Peyer's patch (tissue), 4 donors: Measurements from ENCODE around the gene UNC119. TPM values are rescaled to one million over a fixed set of nuclear protein-coding genes. Genes with fewer than 3 reads are reported as not detected.
"Not testable (repeated sequence)": the region's sequence is repeated elsewhere in the genome, so short reads cannot be mapped to it uniquely, and the experiment has no call there.

Experiments used
- DNase-seq, 3 donors: peaks; one replicate each; pipeline ENCODE4 v3.0.0-alpha.2; 2017 to 2019
- H3K27ac ChIP-seq, 4 donors: fragments of 200-600 bp; sonication (generic); one replicate each; pipeline ENCODE4 v1.5.1; 2016 to 2019
- H3K27me3 ChIP-seq, 2 donors: fragments of 200-600 bp; sonication (generic); one replicate each; pipeline ENCODE4 v1.5.1; 2019
- H3K36me3 ChIP-seq, 3 donors: fragments of 200-600 bp; sonication (generic); one replicate each; pipeline ENCODE4 v1.5.1; 2016 to 2019
- H3K4me1 ChIP-seq, 4 donors: fragments of 200-600 bp; sonication (generic); one replicate each; pipeline ENCODE4 v1.5.1; 2016 to 2019
- H3K4me3 ChIP-seq, 4 donors: fragments of 200-600 bp; sonication (generic); 1 replicate in 3 of 4; 2 replicates in 1 of 4; pipeline ENCODE4 v1.5.1; 2016 to 2019; ENCODE audit warnings: mild to moderate bottlenecking in 1 of 4
- H3K9me3 ChIP-seq, 4 donors: fragments of 200-600 bp; sonication (generic); one replicate each; pipeline ENCODE4 v1.5.1; 2016 to 2019; ENCODE audit warnings: mild to moderate bottlenecking in 1 of 4
- POLR2A ChIP-seq, 2 donors: fragments of 450-650 bp; IDR thresholded peaks; one replicate each; pipeline ENCODE4 v1.5.1; 2017; ENCODE audit warnings: antibody characterized with exemption in 2 of 2, mild to moderate bottlenecking in 2 of 2, moderate library complexity in 2 of 2
- total RNA-seq, 4 donors: library from RNA; depleted of rRNA; stranded (reverse); fragments of >200 nt; gene quantifications; one replicate each; pipeline ENCODE4 v1.1.0, GENCODE V29; 2016
- TF ChIP-seq, protein P1 (sequence below), 6 experiments: fragments of 450-650 bp in 4 of 6; fragments of 200-600 bp in 2 of 6; sonication (generic) in 1 of 6; IDR thresholded peaks; one replicate each; pipeline ENCODE4 v1.5.1; 2017 to 2019; ENCODE audit warnings: antibody characterized with exemption in 6 of 6, mild to moderate bottlenecking in 3 of 6, moderate library complexity in 1 of 6

UNC119 gene
- total RNA-seq, 4 donors from 2014 or later = 22.6 to 39.2 (median 31.4) TPM

DNA sequence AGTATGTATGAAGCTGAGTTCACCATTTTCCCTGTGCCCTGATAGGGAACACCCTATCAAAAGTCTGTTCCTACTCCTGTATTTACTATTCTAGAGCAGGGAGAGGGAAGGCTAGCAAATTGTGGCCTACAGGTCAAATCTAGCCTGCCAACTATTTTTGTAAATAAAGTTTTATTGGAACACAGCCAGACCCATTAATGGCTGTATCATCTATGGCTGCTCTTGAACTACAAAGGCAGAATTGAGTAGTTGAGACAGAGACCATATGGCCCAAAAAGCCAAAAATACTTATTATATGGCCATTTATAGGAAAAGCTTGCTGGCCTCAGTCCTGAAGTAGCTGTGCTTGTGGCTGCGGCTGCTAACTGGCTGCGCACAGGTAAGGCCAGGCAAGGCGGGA is 28.5 kb upstream of the UNC119 start:
- peaks cover 0 to 51% (median 0%) of the 10 kb centered on the region in 3 donors for H3K36me3 ChIP-seq
- no peak overlapping the region for H3K27ac ChIP-seq
- no peaks in the 10 kb centered on the region for H3K9me3 ChIP-seq
- H3K4me1 ChIP-seq = peaks cover 0 to 5% (median 2%) of the 10 kb centered on the region in 4 donors
- TF ChIP-seq POLR2A (IDR thresholded peaks at IDR 0.05) = no peak
- TF ChIP-seq, protein P1, sequence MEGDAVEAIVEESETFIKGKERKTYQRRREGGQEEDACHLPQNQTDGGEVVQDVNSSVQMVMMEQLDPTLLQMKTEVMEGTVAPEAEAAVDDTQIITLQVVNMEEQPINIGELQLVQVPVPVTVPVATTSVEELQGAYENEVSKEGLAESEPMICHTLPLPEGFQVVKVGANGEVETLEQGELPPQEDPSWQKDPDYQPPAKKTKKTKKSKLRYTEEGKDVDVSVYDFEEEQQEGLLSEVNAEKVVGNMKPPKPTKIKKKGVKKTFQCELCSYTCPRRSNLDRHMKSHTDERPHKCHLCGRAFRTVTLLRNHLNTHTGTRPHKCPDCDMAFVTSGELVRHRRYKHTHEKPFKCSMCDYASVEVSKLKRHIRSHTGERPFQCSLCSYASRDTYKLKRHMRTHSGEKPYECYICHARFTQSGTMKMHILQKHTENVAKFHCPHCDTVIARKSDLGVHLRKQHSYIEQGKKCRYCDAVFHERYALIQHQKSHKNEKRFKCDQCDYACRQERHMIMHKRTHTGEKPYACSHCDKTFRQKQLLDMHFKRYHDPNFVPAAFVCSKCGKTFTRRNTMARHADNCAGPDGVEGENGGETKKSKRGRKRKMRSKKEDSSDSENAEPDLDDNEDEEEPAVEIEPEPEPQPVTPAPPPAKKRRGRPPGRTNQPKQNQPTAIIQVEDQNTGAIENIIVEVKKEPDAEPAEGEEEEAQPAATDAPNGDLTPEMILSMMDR (IDR thresholded peaks at IDR 0.05) = no peak
- H3K27me3 ChIP-seq = no peaks in the 10 kb centered on the region
- no peak overlapping the region for H3K4me3 ChIP-seq
- DNase-seq = no peak

DNA sequence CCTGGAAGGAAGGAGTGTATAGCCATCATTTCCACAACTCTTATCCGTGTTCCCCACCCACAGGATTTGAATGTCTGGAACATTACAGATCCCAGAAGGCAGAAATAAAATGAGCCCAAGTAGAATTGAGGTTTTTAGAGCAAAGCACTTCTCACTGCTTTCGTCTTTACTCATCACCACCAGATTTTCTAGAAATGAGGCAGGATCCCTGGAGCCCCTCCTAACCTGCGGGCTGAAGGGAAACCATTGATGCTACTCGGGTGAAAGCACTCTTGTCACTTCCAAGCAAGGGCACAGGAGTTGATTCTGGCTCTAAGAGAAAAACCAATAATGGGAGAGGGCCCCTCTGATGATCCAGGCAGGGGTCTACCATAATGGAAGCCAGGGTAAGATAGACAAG is 27.1 kb upstream of the UNC119 start:
- Histone ChIP-seq H3K9me3 (no peaks in the 10 kb centered on the region), H3K27ac (no peak overlapping the region), H3K36me3 (peaks cover 0 to 38% (median 0%) of the 10 kb centered on the region in 3 donors), H3K4me1 (peaks cover 0 to 16% (median 2%) of the 10 kb centered on the region in 4 donors), H3K4me3 (no peak overlapping the region), H3K27me3 (no peaks in the 10 kb centered on the region)
- DNase-seq = peak in 1 of 3 donors; percentile 11
- TF ChIP-seq, protein P1 (IDR thresholded peaks at IDR 0.05) = no peak
- TF ChIP-seq POLR2A (IDR thresholded peaks at IDR 0.05) = no peak

DNA sequence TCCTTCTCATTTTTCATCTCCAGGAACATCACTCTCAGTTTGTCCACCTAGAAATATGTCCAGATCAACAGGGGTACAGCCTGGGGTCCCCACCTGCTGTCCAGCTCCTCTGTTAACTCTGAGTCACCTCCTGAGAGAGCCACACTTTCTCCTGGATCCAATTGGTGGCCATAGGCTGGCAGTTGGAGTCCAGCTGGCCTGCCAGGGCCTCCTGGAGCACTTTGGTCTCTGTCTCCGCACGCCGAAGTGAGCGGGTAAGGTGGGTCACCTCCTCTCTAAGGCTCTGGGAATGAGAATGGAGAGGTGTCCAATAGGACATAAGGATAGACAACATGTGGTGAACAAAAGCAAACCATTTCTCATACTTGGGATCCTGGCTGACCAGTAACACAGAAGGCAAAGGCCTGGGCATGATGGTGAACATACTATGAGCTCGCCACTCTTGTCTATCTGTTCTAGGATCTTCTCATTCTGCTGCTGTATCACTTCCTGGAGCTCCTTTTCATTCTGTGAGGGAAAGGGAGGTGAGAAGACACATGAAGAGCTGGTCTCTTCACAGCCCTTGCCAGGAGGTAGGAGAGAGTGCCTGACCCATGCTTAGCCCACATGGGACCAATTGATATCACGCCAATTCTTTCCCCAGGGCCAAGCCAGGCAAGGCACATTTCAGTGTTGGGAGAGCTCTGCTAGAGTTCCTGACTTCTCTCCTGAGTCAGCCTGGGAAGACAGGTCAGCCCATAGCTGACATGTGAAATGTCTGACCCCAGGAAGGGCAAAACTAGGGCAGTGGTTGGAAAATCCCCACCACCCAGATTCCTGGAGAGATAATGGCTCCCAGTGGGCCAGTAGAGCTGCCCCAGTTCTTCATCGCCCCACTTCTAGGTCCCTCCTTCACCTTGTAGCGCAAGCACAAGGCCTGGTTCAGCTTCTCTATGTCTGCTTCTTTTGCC is 26.1 kb upstream of the UNC119 start:
- Histone ChIP-seq H3K9me3 (no peaks in the 10 kb centered on the region), H3K4me1 (peaks cover 0 to 18% (median 2%) of the 10 kb centered on the region in 4 donors), H3K4me3 (no peak overlapping the region), H3K27me3 (no peaks in the 10 kb centered on the region), H3K36me3 (peaks cover 0 to 30% (median 0%) of the 10 kb centered on the region in 3 donors), H3K27ac (no peak overlapping the region)
- no peak for TF ChIP-seq POLR2A (IDR thresholded peaks at IDR 0.05)
- TF ChIP-seq, protein P1 (IDR thresholded peaks at IDR 0.05) = no peak
- peak in 1 of 3 donors; percentile 40 for DNase-seq

DNA sequence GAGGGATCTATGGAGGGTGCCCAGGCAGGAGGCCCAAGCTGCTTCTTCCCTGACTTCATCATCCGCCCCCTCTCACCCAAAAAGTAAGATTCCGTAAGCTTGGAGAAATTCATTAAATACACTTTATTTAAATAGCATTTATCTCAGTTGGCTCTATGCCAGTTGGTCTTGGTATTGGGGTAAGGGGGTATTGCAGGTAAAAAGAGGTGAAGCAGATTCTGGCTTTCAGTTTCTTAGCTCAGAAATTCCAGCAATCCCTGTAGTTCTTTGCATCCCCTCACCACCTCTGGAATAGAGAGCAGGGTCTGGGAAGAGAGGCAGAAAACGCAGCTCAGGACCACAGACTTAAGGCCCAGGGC is 25.0 kb upstream of the UNC119 start:
- peaks cover 0 to 20% (median 0%) of the 10 kb centered on the region in 3 donors for H3K36me3 ChIP-seq
- H3K27ac ChIP-seq = peak overlapping the region in 2 of 4 donors; percentile 64 to 69
- no peaks in the 10 kb centered on the region for H3K9me3 ChIP-seq
- no peak for DNase-seq
- TF ChIP-seq, protein P1 (IDR thresholded peaks at IDR 0.05) = no peak
- no peaks in the 10 kb centered on the region for H3K27me3 ChIP-seq
- H3K4me1 ChIP-seq = peaks cover 0 to 28% (median 5%) of the 10 kb centered on the region in 4 donors
- no peak overlapping the region for H3K4me3 ChIP-seq

DNA sequence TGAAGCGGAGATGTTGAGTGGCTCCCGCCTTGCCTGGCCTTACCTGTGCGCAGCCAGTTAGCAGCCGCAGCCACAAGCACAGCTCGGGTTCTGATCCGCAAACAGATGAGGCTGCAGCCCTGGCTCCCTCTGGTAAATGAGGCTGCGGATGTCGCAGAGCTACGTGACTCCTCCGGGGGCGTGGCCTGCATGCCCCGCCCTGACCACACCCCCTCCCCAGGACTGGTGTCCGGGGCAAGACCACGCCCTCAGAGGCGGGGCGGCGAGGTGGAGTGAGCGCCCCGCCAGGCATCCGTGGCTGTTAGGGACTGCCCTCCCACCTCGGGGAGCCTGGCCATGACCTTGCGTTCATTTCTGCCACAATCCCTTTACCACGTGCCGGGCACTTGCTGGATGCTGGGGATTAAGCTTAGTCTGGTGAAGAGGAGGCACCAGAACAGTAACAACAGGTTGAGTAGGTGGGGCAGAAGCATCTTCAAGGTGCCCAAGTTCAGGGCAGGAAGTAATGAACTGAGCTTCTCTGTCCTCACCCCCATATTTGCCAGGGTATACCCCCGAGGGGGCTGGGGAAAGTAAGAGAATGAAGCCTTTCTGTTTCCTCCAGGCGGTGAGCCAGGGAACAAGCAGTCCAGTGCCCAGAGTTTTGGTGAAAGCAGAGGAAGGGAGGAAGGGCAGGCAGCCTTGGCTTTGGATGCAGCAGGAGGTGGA is 24.5 kb upstream of the UNC119 start, which contains the start of gene ALDOC:
Gene ALDOC, minus strand, starts transcription at position 138 of the 708 bp plus-strand sequence. CDS start 1,363 bp downstream, outside the sequence.
- Histone ChIP-seq H3K4me1 (peaks cover 0 to 34% (median 9%) of the 10 kb centered on the region in 4 donors), H3K36me3 (peaks cover 0 to 15% (median 0%) of the 10 kb centered on the region in 3 donors), H3K9me3 (no peaks in the 10 kb centered on the region), H3K27ac (peak within 1 kb of the TSS in 3 of 4 donors; percentile 43 to 69 (median 64)), H3K27me3 (no peaks in the 10 kb centered on the region), H3K4me3 (peak within 1 kb of the TSS; percentile 27 to 54 (median 36))
- peak; percentile 99 to 100 (median 100) for DNase-seq
- TF ChIP-seq POLR2A (IDR thresholded peaks at IDR 0.05) = peak; percentile 95 to 97
- TF ChIP-seq, protein P1 (IDR thresholded peaks at IDR 0.05) = peak in 1 of 6 experiments; percentile 13

DNA sequence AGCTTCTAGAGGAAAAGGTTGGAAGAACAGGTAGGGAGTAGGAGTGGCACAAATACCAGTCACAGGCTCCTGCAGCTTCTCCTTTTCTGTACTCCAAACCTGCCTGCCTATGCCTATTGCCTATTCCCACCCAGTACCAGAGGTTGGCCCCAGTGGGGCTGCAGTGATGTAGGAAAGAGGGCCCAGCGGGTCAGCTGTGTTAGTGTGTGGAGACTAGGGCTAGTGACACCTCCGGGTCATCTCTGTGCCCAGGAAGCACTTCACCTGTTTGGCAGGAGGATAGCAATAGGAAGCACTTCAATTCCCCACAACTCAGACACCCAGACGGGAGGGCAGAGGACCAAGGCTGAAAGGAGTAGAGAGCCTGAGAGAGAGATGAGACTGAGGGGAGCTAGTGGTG is 23.6 kb upstream of the UNC119 start:
- not testable (repeated sequence) for H3K27ac ChIP-seq, H3K27me3 ChIP-seq, H3K9me3 ChIP-seq
- peak in 1 of 3 donors; percentile 44 for DNase-seq
- H3K4me3 ChIP-seq = peak overlapping the region in 1 of 4 donors; percentile 42
- peaks cover 0 to 36% (median 10%) of the 10 kb centered on the region in 4 donors for H3K4me1 ChIP-seq
- peaks cover 0 to 14% (median 0%) of the 10 kb centered on the region in 3 donors for H3K36me3 ChIP-seq
